GF-D8 (cell line): Measurements from ENCODE around the gene RAMP2.
"Not testable (repeated sequence)": the region's sequence is repeated elsewhere in the genome, so short reads cannot be mapped to it uniquely, and the experiment has no call there.

ENCODE experiments used
- DNase-seq: peaks from one replicate; lab custom pipeline; 2025; lab: John Stamatoyannopoulos, UW

The RAMP2 gene

GRCh38 chr17:42760652-42761581 is at the start of gene RAMP2:
TSS of gene RAMP2 (plus strand) at chr17:42761227. CDS start at chr17:42761262, 35 bp downstream.
- DNase-seq = no peak

- DNase-seq = peak; percentile 17
These were observed 39.9 kb upstream of the RAMP2 start for GRCh38 chr17:42720996-42721583.

GRCh38 chr17:42723636-42724035 is 37.4 kb upstream of the RAMP2 start:
- DNase-seq = no peak

- no peak for DNase-seq
These were observed 35.9 kb upstream of the RAMP2 start for GRCh38 chr17:42725143-42725542.

- DNase-seq = no peak
These were observed 20.3 kb upstream of the RAMP2 start for GRCh38 chr17:42740699-42741098.

GRCh38 chr17:42742916-42743315 is 18.1 kb upstream of the RAMP2 start:
- not testable (repeated sequence) for DNase-seq

- no peak for DNase-seq
These were observed 17.3 kb upstream of the RAMP2 start for GRCh38 chr17:42743595-42744282.

- peak; percentile 51 for DNase-seq
These were observed 16.7 kb upstream of the RAMP2 start for GRCh38 chr17:42744283-42744805.

- peak; percentile 75 for DNase-seq
These were observed 16.0 kb upstream of the RAMP2 start, which contains the start of gene EZH1 for GRCh38 chr17:42744806-42745617. TSS of gene EZH1 (minus strand) at chr17:42745040. CDS start at chr17:42728941, 16,099 bp downstream.

GRCh38 chr17:42748202-42748907 is 12.7 kb upstream of the RAMP2 start:
- no peak for DNase-seq

- no peak for DNase-seq
These were observed 11.9 kb upstream of the RAMP2 start for GRCh38 chr17:42748908-42749798.

GRCh38 chr17:42750739-42751344 is 10.2 kb upstream of the RAMP2 start:
- DNase-seq = peak; percentile 8

GRCh38 chr17:42751628-42752027 is 9.4 kb upstream of the RAMP2 start:
- DNase-seq = no peak

- DNase-seq = no peak
These were observed 6.2 kb upstream of the RAMP2 start for GRCh38 chr17:42754782-42755181.

- no peak for DNase-seq
These were observed 910 bp upstream of the RAMP2 start for GRCh38 chr17:42759982-42760651.

- no peak for DNase-seq
These were observed 611 bp downstream of the RAMP2 start for GRCh38 chr17:42761638-42762037.

GRCh38 chr17:42766124-42766523 is 5.1 kb downstream of the RAMP2 start:
- no peak for DNase-seq

GRCh38 chr17:42767512-42767911 is 6.5 kb downstream of the RAMP2 start:
- no peak for DNase-seq

GRCh38 chr17:42768006-42768405 is 7.0 kb downstream of the RAMP2 start:
- DNase-seq = not testable (repeated sequence)
